Stimulated activated naive CD8-positive, alpha-beta T cell treated with anti-CD3 and anti-CD28 coated beads, Interleukin-15, amount 100 ng/mL, for 72 hours (primary cell): ENCODE data around the gene FRAT1.
"Not testable (repeated sequence)": the region's sequence is repeated elsewhere in the genome, so short reads cannot be mapped to it uniquely, and the experiment has no call there.

Experiments
- ATAC-seq: fragments of 150-1000 bp; cut with Tn5 transposase; 2 replicates; pipeline ENCODE4 v1.10.0; 2021; ENCODE audit warnings: mild to moderate bottlenecking, moderate library complexity
- DNase-seq, 2 donors: peaks; one replicate each; pipeline ENCODE4 v3.0.0; 2021 to 2022
- H3K27ac Mint-ChIP-seq, 2 donors: one replicate each; pipeline ENCODE4 v1.8.0; 2022; ENCODE audit warnings: mild to moderate bottlenecking in 2 of 2, mixed read lengths in 2 of 2, moderate library complexity in 2 of 2
- H3K27me3 Mint-ChIP-seq: one replicate; pipeline ENCODE4 v1.8.0; 2022; ENCODE audit warnings: mixed read lengths
- H3K4me1 Mint-ChIP-seq: one replicate; pipeline ENCODE4 v1.8.0; 2022; ENCODE audit warnings: mild to moderate bottlenecking, mixed read lengths
- H3K4me3 Mint-ChIP-seq, 2 donors: one replicate each; pipeline ENCODE4 v1.8.0; 2022; ENCODE audit warnings: mild to moderate bottlenecking in 2 of 2, mixed read lengths in 2 of 2, moderate library complexity in 1 of 2
- H3K9me3 Mint-ChIP-seq, 2 donors: one replicate each; pipeline ENCODE4 v1.8.0; 2022; ENCODE audit warnings: mixed read lengths in 2 of 2

Gene FRAT1

DNA sequence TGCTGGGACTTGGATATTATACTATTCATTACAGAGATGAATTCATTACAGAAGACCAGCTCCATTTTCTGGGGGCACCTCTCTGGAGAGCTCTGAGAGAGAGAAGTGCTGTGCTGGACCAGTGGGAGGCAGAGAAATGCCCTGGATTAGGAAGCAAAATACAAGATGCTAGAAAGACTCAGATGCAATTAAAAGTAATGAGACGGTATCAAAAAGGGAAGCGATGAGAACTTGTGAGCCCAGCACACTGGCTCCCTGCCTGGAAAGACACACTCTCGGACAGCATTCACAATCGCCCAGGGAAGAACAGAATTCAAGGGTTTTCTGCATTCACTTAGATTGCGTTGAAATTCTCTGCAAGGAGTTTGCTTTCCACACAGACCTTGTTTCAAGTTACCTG lies 19.0 kb downstream of the FRAT1 start:
- H3K27ac Mint-ChIP-seq: no peak overlapping the region

GRCh38 chr10:97341416-97341815 lies 22.3 kb downstream of the FRAT1 start:
- Mint-ChIP-seq H3K27ac (peak overlapping the region in 1 of 2 donors; percentile 22), H3K4me3 (no peak overlapping the region), H3K9me3 (no peaks in the 10 kb centered on the region), H3K27me3 (peaks cover 10% of the 10 kb centered on the region), H3K4me1 (no peaks in the 10 kb centered on the region)
- ATAC-seq (no peak), DNase-seq (no peak)

More for the DNA sequence above, 19.0 kb downstream of the FRAT1 start:
- H3K27me3 Mint-ChIP-seq: peaks cover 10% of the 10 kb centered on the region
- DNase-seq: no peak
- no peak for ATAC-seq
- H3K9me3 Mint-ChIP-seq: no peaks in the 10 kb centered on the region
- H3K4me1 Mint-ChIP-seq: peaks cover 6% of the 10 kb centered on the region
- no peak overlapping the region for H3K4me3 Mint-ChIP-seq

- H3K27me3 Mint-ChIP-seq, H3K4me1 Mint-ChIP-seq, H3K4me3 Mint-ChIP-seq, H3K27ac Mint-ChIP-seq, H3K9me3 Mint-ChIP-seq, ATAC-seq, DNase-seq: not testable (repeated sequence)
Observed at GRCh38 chr10:97343664-97344063, 24.6 kb downstream of the FRAT1 start.

GRCh38 chr10:97347317-97347716 lies 28.2 kb downstream of the FRAT1 start:
- Mint-ChIP-seq H3K4me3 (no peak overlapping the region), H3K9me3 (no peaks in the 10 kb centered on the region), H3K4me1 (no peaks in the 10 kb centered on the region), H3K27me3 (no peaks in the 10 kb centered on the region), H3K27ac (no peak overlapping the region)
- ATAC-seq (no peak), DNase-seq (no peak)

- Mint-ChIP-seq H3K4me1 (no peaks in the 10 kb centered on the region), H3K27ac (no peak overlapping the region), H3K9me3 (no peaks in the 10 kb centered on the region), H3K4me3 (no peak overlapping the region), H3K27me3 (no peaks in the 10 kb centered on the region)
- ATAC-seq (no peak), DNase-seq (no peak)
Observed at GRCh38 chr10:97349752-97350513, 30.9 kb downstream of the FRAT1 start.

- ATAC-seq (no peak), DNase-seq (no peak)
- Mint-ChIP-seq H3K4me3 (no peak overlapping the region), H3K27ac (no peak overlapping the region), H3K27me3 (no peaks in the 10 kb centered on the region), H3K9me3 (no peaks in the 10 kb centered on the region), H3K4me1 (no peaks in the 10 kb centered on the region)
Observed at GRCh38 chr10:97353945-97354344, 34.9 kb downstream of the FRAT1 start.

GRCh38 chr10:97355571-97355975 lies 36.5 kb downstream of the FRAT1 start:
- DNase-seq (no peak), ATAC-seq (no peak)
- Mint-ChIP-seq H3K9me3 (no peaks in the 10 kb centered on the region), H3K4me3 (no peak overlapping the region), H3K4me1 (no peaks in the 10 kb centered on the region), H3K27me3 (no peaks in the 10 kb centered on the region), H3K27ac (peak overlapping the region in 1 of 2 donors; percentile 79)

- Mint-ChIP-seq H3K4me3 (no peak overlapping the region), H3K27me3 (no peaks in the 10 kb centered on the region), H3K9me3 (no peaks in the 10 kb centered on the region), H3K4me1 (no peaks in the 10 kb centered on the region), H3K27ac (peak overlapping the region; percentile 40 to 92)
- ATAC-seq (peak; percentile 23), DNase-seq (no peak)
Observed at GRCh38 chr10:97356318-97356914, 37.3 kb downstream of the FRAT1 start.

DNA sequence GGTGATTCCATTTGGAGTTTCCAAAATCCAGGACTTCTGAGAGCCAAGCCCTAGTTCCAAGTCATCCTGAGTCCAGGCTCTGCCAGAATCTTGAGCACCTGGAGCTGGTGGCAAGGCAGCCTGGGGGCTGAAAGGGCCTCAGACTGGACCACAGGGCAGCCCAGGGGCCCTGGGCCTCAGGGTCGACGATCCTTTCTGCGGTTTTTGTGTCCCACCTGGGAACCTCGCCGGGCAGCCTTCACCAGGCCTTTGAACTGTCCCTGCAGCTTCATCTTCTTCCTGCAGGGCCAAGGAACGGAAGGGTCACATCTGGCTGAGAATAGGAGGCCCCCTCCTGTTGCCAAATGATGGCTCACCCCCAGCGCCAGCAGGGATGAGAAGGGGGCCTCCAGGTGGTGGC lies 37.8 kb downstream of the FRAT1 start:
- ATAC-seq: no peak
- Mint-ChIP-seq H3K4me1 (no peaks in the 10 kb centered on the region), H3K27me3 (no peaks in the 10 kb centered on the region), H3K9me3 (no peaks in the 10 kb centered on the region), H3K4me3 (no peak overlapping the region), H3K27ac (no peak overlapping the region)
- no peak for DNase-seq

DNA sequence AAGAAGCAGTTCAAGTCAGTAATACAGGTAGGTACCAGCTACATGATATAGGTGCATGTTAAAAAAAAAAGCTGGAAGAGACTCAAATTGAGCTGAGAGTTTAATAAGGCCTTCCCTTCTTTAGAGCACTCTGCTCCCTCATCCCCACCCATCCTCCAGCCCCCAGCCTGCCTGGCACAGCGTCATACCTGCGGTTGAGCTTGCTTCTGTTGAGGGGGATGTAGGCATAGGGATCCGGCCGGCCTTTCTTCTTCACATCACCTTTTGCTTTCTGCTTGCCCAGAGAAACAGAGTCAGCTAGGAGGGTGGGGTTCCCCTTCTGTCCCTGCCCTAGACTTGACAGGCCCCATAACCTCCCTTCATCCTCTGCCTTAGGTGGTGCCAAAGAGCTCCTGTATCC lies 39.3 kb downstream of the FRAT1 start:
- ATAC-seq: no peak
- no peak overlapping the region for H3K4me3 Mint-ChIP-seq
- DNase-seq: no peak
- no peaks in the 10 kb centered on the region for H3K4me1 Mint-ChIP-seq
- no peaks in the 10 kb centered on the region for H3K9me3 Mint-ChIP-seq
- H3K27me3 Mint-ChIP-seq: no peaks in the 10 kb centered on the region
- H3K27ac Mint-ChIP-seq: no peak overlapping the region

DNA sequence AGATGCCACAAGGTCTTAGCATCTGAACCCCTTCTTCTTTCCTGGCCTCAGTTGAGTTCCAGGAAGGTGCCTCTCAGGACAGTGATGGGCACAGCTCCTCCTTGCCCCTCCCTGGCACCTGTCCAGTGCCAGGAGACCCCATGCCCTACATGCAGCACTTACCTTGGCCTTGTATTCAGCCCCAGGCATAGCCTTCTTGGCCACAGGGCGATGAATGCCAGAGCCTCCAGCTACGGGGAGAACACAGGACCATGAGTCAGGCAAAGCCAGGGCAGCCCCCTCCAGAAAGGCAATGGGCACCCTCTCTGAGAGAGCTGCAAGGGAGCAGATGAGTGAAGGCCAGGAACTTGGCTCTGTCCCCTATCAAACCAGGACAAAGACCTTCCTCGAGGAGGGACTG lies 39.7 kb downstream of the FRAT1 start:
- Mint-ChIP-seq H3K27ac (no peak overlapping the region), H3K4me3 (no peak overlapping the region), H3K27me3 (no peaks in the 10 kb centered on the region), H3K4me1 (no peaks in the 10 kb centered on the region), H3K9me3 (no peaks in the 10 kb centered on the region)
- no peak for DNase-seq
- ATAC-seq: no peak

DNA sequence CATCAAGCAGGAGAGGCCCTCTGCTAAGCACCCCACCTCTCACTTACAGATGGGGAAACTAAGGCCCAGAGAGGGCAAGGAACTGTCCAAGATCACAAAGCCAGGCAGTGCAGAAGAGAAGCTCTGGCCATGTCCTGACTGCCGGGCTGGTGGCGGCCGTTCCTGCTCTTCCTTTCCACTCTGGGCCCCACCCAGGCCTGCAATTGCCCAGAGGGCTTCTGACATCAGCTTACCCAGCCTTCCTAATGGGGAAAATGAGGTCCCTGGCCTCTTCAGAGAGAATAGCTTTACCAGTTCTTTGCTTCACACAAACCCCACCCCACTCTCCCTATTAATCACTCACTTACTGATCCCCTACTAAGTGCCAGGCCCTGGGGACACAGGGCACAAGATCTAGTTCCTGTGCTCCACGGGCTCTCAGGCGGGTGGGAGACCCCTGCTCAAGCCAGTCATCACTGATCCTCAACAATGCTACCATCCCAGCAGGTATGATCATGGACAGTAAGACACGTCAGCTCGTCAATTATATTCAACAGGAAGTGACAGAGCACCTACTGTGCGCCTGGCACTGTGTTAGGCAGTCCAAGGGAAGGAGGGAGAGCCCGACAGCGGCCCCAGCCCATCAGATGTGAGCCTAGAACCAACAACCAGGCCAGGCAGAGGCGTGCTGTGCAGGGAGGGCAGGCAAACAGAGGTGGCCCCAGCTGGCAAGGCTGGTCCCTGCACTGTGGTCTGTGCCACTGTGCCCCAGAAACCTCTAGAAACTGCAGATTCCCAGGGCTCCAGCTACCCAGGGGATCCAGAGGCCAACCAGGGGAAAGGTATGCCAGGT lies 41.9 kb downstream of the FRAT1 start:
- H3K9me3 Mint-ChIP-seq: no peaks in the 10 kb centered on the region
- H3K27ac Mint-ChIP-seq: peak overlapping the region in 1 of 2 donors; percentile 11
- H3K4me3 Mint-ChIP-seq: no peak overlapping the region
- no peak for DNase-seq
- H3K27me3 Mint-ChIP-seq: no peaks in the 10 kb centered on the region
- H3K4me1 Mint-ChIP-seq: no peaks in the 10 kb centered on the region
- no peak for ATAC-seq

DNA sequence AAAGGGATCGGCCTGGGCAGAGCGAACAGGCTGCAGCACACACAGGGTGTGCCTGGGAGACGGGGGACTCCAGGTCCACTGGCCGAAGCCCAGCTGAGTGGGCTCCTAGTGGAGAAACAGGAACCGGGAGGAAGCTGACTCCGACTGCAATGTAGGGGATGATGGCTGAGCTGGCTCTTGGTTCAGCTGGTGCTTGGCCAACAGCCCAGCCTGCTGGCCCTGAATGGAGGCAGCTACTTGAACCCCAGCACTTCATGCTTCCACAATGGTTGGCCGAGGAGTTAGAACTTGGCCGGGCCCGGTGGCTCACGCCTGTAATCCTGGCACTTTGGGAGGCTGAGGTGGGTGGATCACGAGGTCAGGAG lies 42.4 kb downstream of the FRAT1 start:
- DNase-seq (no peak), ATAC-seq (no peak)
- Mint-ChIP-seq H3K4me1 (no peaks in the 10 kb centered on the region), H3K9me3 (no peaks in the 10 kb centered on the region), H3K27me3 (no peaks in the 10 kb centered on the region), H3K27ac (peak overlapping the region; percentile 11 to 42), H3K4me3 (no peak overlapping the region)

DNA sequence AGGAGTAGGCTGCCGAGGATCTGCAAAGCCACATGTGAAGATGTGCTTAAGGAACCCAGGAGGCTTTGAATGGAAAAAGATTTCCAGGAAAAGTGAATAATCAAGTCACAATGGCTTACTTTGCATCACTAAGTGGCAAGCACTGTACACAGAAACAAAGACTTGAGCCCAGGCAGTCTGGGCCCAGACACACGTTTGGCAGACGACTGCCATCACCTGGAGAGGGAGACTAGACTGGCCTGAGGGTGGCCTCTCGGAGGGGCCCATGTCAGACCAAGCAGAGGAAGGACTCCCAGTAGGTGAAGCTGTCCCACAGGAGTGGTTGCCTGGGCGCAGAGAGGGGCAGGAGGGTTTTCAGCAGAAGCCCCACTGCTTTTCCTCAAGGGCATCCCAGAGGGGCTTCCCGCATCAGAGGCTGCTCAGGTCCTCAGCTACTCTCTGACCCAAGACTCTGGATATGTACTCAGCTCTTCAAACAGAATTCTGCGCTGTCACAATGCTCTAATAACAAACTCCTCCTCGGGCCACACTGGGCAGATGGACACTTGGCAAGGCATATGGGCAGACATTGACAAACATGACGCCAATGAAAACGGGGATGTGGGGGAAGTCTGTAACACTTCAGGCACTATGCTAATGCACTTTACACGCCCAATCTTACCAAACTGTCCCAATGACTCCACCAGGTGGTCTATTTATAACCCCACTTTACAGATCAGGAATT lies 43.4 kb downstream of the FRAT1 start:
- no peaks in the 10 kb centered on the region for H3K27me3 Mint-ChIP-seq
- ATAC-seq: no peak
- no peak for DNase-seq
- H3K9me3 Mint-ChIP-seq: no peaks in the 10 kb centered on the region
- H3K4me1 Mint-ChIP-seq: no peaks in the 10 kb centered on the region
- no peak overlapping the region for H3K4me3 Mint-ChIP-seq
- H3K27ac Mint-ChIP-seq: peak overlapping the region in 1 of 2 donors; percentile 61

DNA sequence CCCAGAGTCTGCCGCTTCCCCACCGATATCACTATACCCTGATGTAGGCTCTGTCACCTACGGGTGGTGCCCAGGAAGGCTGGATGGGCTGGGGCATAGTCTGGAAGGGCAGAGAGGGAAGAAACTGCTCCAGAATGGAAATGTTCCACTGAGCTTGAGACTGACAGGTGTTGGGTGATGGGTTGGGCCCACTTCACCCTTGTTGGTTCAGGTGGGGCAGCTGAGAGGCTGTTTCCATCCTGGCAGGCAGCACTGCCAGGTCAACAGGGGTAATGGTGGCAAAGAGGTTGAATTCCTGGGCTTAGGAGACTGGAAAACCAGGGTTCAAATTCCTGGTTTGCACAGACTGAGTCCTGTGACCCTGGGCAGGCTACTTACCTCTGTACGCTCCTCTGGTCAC lies 44.0 kb downstream of the FRAT1 start:
- no peak for ATAC-seq
- Mint-ChIP-seq H3K9me3 (no peaks in the 10 kb centered on the region), H3K27me3 (no peaks in the 10 kb centered on the region), H3K4me3 (no peak overlapping the region), H3K4me1 (no peaks in the 10 kb centered on the region), H3K27ac (peak overlapping the region in 1 of 2 donors; percentile 61)
- no peak for DNase-seq
